NCI-H774 (cell line): ENCODE data around the gene BMP7.

Experiments
- DNase-seq: peaks from one replicate; lab custom pipeline; 2025; lab: John Stamatoyannopoulos, UW

Gene BMP7

DNA sequence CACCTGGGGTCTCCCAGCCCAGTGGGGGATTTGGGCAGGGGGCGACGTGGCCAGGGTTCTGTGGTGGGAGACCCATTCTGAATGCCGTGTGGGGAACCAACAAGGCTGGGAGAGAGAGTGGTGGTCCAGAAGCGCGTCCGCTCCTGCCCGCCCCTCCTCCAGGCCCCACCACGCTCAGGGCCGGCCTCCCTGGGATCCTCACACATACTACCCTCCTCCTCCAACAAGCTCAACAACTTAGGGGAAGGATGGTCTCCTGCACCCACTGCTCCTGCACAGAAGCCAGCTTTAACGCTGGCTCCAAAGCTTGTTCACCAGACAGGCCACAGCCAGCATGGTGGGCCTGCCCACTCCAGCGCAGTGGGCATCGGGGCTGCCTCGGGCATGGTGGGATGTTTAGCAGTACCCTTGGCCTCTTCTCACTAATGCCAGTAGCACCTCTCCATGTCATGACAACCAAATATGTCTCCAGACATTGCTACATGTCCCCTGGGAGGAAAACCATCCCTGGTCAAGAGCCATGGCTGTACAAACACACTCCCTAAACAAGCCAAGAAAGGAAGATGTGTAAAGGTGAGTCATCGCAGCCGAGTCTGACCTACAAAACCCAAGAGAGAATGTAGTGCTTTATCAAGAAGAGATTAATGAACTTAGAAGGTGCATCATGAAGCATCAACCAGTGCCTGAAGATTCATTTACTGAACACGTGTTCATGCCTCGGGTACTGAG is 75.7 kb downstream of the BMP7 start:
- DNase-seq = no peak

- DNase-seq = no peak
These were observed 76.7 kb downstream of the BMP7 start for GRCh38 chr20:57189713-57190112.

- DNase-seq = no peak
These were observed 77.8 kb downstream of the BMP7 start for GRCh38 chr20:57188576-57189079.

- DNase-seq = no peak
These were observed 78.4 kb downstream of the BMP7 start for GRCh38 chr20:57188056-57188455.

- DNase-seq = no peak
These were observed 79.3 kb downstream of the BMP7 start for GRCh38 chr20:57187068-57187634.

GRCh38 chr20:57186192-57186591 is 80.2 kb downstream of the BMP7 start:
- DNase-seq = no peak

- DNase-seq = no peak
These were observed 81.2 kb downstream of the BMP7 start for GRCh38 chr20:57185188-57185743.

- DNase-seq = no peak
These were observed 82.9 kb downstream of the BMP7 start for GRCh38 chr20:57183457-57184009.

DNA sequence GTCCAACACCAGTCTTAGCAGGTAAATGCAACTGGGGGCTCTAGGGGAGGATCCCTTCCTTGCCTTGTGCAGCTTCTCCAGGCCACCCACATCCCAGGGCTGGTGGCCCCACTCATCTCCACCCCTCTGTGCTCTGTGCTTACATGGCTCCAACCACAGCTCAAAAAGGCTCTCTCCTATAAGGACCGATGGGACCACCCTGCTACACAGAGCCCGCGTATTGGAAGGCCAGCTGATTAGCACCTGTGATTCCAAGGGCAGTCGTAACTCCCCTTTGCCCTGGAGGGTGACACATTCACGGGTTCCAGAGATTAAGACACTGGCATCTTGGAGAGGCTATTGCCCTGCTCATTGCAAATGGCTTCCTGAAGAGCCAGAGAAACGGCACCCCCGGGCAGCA is 84.8 kb downstream of the BMP7 start:
- no peak for DNase-seq

DNA sequence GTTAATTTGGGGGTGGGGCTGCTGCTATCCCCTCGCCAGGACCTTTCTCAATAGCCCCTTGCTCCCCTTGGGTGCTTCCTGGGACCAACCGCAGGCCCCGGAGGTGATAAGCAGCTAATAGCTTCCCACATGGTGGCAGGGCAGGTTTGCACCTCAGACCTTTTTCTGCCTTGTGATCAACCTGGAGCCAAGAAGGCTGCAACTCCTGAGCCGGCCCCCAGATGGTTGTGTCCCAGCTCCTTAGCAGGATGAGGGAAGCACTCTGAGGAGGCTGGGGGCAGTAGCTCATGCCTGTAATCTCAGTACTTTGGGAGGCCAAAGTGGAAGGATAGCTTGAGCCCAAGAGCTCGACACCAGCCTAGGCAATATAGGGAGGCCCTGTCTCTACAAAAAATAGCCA is 85.5 kb downstream of the BMP7 start:
- no peak for DNase-seq

DNA sequence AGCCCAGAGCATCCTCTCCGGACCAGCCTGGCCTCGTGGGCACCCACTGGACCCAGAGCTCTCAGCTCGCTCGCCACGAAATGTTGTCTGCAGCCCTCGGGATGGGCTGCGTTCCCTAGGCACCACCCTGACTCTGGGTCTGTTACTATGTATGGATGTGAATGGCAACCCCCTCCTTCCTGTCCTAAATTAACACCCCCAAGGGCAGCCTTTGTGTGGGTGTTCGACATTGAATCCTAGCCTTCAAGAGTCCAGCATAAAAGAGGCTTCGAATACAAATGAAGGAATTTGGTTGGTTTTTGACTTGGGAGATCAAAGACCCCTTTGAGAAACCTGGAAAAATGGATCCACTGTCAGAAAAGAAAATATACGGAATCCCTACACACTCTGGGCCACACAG is 86.1 kb downstream of the BMP7 start:
- no peak for DNase-seq

GRCh38 chr20:57179265-57179664 is 87.2 kb downstream of the BMP7 start:
- no peak for DNase-seq

DNA sequence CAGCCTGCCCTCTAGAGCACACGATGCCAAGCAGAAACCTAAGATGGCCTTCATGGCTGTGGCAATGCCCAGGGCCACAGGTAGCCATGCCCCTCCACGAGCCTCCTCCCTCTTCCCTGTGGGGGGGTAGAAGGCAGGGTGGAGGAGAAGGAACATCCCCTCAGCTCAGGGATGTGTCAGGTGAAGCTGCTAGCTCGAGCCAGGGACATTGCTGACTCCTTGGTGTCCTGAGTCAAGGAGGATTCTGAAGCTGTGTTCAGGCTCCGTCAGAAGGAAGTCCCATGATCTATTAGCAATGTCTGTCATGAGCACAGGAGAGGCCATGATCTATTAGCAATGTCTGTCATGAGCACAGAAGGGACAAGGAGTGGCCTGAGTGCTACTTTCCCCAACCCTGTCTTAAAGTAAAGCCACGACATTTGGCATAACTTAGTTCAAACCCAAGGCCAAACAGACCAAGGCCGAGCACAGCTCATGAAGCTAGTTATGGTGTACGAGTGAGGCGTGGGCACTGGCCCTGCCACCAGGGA is 87.8 kb downstream of the BMP7 start:
- DNase-seq = no peak

DNA sequence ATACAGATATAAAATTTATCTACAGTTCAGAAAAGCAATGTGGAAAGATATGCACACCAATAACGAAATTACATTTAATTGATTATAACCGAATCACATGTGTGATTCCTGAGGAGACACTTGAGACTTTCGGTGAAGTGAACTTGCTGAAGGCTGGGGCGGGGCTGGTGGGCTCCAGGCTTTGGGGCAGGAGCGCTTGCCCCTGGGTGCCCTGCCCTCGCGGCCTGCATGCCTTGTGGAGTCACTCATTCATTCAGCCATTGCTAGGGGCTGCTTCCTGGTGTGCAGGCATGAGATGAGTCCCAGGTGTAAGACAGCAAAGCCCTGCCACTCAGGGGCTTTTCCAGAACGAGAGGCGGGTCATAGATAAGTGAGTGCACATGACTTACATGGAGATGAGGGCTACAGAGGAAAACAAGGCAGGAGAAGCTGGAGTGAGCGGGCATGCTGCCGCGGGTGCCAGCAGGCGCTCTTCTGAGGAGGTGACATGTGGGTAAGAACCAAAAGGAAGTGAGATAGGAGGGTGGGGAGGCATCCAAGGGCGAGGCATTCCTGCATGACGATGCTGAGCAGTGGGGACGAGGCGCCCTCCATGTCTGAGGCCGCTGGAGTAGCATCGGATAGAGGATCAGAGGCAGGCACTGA is 88.7 kb downstream of the BMP7 start:
- no peak for DNase-seq

- DNase-seq = no peak
These were observed 89.6 kb downstream of the BMP7 start for GRCh38 chr20:57176842-57177241.

- DNase-seq = no peak
These were observed 90.9 kb downstream of the BMP7 start for GRCh38 chr20:57175397-57176010.

DNA sequence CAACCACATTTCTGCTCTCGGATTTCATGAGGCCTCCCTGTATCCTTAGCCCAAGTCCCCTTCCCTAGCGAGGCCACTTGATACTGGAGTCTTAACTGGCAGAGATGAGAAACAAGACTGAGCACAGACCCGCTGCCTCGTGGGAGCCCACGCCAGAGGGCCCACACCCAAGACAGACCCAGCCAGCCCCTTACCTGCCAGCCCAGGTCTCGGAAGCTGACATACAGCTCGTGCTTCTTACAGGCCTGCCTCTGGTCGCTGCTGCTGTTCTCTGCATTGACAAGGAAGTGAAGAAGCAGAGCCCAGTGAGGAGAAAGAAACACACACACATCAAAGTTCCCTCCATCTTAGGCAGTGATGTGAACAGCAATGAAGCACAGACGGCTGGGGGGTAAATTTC is 91.7 kb downstream of the BMP7 start:
- no peak for DNase-seq

- DNase-seq = no peak
These were observed 92.5 kb downstream of the BMP7 start for GRCh38 chr20:57173986-57174385.

DNA sequence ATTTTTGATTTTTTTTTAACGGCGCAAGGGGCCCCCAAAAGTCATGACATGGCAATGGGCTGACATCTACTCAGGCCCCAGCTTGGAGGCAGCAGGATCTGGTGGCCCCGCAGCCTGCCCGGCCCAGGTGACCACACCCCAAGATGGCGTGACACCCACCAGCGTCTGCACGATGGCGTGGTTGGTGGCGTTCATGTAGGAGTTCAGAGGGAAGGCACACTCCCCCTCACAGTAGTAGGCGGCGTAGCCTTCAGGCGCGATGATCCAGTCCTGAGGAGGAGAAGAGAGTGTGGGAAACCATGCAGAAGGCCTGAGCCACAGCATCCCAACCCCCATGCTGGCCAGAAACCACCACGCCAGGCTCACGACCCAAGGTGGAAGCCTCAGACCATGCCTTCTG is 93.4 kb downstream of the BMP7 start:
- no peak for DNase-seq

GRCh38 chr20:57170343-57170742 is 96.1 kb downstream of the BMP7 start:
- DNase-seq = no peak

DNA sequence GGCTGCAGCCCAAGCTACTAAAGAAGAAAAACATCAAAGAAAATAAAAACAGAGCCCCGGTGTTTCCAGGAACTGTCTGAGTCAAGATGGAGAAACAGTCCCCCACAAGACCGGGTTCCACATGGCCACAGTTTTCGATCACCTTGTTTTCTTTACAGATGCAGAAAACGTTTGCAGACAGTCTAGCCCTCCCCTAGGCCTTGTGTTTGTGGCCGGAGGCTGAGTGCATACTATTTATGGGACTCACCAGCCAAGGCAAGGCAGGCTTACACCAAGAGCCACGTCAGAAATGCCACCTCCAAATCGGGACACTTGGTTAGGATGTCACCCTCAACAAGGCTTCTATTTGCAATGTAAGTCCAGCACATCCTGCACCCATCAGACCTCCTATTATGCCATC is 97.3 kb downstream of the BMP7 start:
- no peak for DNase-seq
